ENCODE data around the gene SON.
"Not testable (repeated sequence)": the region's sequence is repeated elsewhere in the genome, so short reads cannot be mapped to it uniquely, and the experiment has no call there.

The SON gene

GRCh38 chr21:33572350-33572749 lies 29.5 kb downstream of the SON start:
- no peak for DNase-seq (ENCODE audit: low read depth in 1 of 2, low spot score in 1 of 2)

- DNase-seq (ENCODE audit: low read depth in 1 of 2, low spot score in 1 of 2), result not testable (repeated sequence)
Observed at GRCh38 chr21:33576741-33577141, 33.9 kb downstream of the SON start.

GRCh38 chr21:33578214-33578613 lies 35.4 kb downstream of the SON start:
- no peak for DNase-seq (ENCODE audit: low read depth in 1 of 2, low spot score in 1 of 2)

GRCh38 chr21:33578959-33579542 lies 36.2 kb downstream of the SON start:
- DNase-seq (ENCODE audit: low read depth in 1 of 2, low spot score in 1 of 2), result no peak

GRCh38 chr21:33584455-33584854 lies 41.6 kb downstream of the SON start:
- no peak for DNase-seq (ENCODE audit: low read depth in 1 of 2, low spot score in 1 of 2)

- no peak for DNase-seq (ENCODE audit: low read depth in 1 of 2, low spot score in 1 of 2)
Observed at GRCh38 chr21:33586927-33587326, 44.1 kb downstream of the SON start.

GRCh38 chr21:33587792-33588484 lies 45.1 kb downstream of the SON start:
- DNase-seq (ENCODE audit: low read depth in 1 of 2, low spot score in 1 of 2), result no peak

- DNase-seq (ENCODE audit: low read depth in 1 of 2, low spot score in 1 of 2), result peak; percentile 81
Observed at GRCh38 chr21:33588485-33589335, 45.9 kb downstream of the SON start, which contains the start of gene DONSON. Gene DONSON, minus strand, starts transcription at chr21:33588684. Its CDS starts 43 bp downstream, at chr21:33588641.

GRCh38 chr21:33598051-33598450 lies 55.2 kb downstream of the SON start:
- no peak for DNase-seq (ENCODE audit: low read depth in 1 of 2, low spot score in 1 of 2)

GRCh38 chr21:33608559-33608958 lies 65.7 kb downstream of the SON start:
- no peak for DNase-seq (ENCODE audit: low read depth in 1 of 2, low spot score in 1 of 2)

GRCh38 chr21:33611006-33611744 lies 68.3 kb downstream of the SON start:
- no peak for DNase-seq (ENCODE audit: low read depth in 1 of 2, low spot score in 1 of 2)

GRCh38 chr21:33617565-33617964 lies 74.7 kb downstream of the SON start:
- DNase-seq (ENCODE audit: low read depth in 1 of 2, low spot score in 1 of 2), result not testable (repeated sequence)

- no peak for DNase-seq (ENCODE audit: low read depth in 1 of 2, low spot score in 1 of 2)
Observed at GRCh38 chr21:33618407-33618806, 75.6 kb downstream of the SON start.

GRCh38 chr21:33619726-33620125 lies 76.9 kb downstream of the SON start:
- DNase-seq (ENCODE audit: low read depth in 1 of 2, low spot score in 1 of 2), result no peak

- DNase-seq (ENCODE audit: low read depth in 1 of 2, low spot score in 1 of 2), result no peak
Observed at GRCh38 chr21:33622253-33622652, 79.4 kb downstream of the SON start.

GRCh38 chr21:33626151-33626550 lies 83.3 kb downstream of the SON start:
- DNase-seq (ENCODE audit: low read depth in 1 of 2, low spot score in 1 of 2), result not testable (repeated sequence)
